ENCODE data around the gene DMD.

Gene DMD

DNA sequence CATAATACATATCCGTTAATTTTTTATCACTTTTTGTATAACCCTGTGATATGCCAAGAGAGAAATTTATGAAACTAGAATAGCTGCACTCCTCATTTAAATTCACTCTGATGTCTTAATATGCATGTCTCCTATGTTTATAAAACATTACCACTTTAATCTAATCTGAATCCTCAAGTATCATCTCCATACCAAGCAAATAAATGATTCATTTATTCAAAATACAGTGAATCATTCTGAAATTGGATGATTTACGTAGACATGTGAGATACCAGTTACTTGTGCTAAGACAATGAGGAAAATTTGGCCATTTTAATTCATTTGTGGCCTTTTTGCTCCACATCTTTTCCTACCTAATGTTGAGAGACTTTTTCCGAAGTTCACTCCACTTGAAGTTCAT, 1704.4 kb downstream of the DMD start:
- in situ Hi-C loops (cut with MboI; ENCODE audit: low sequenced_read_pairs, unreplicated experiment), result no loop called here
- no peak for TF ChIP-seq CTCF (IDR thresholded peaks at IDR 0.05; ENCODE audit: borderline replicate concordance, control extremely low read depth, extremely low read depth, insufficient read depth, missing control alignments)
- DNase-seq (ENCODE audit: low spot score), result no peak

DNA sequence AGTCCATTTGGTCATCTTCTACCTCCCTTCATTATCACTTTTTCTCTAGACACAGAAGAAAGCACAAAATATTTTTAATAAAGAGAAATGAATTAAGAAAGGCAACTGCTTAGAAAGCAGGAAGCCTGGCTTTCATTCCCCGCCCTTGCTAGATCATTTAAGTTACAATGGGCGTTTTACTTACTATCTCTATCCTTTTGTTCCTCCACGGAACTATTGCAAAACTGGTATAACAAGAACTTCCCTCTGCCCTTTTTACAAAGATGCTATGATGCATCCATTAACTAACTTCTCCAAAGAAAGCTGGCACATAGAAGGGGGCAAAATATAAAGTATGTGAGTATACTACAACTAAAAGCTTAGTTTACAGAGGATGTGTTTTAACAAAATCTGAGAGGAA, 1705.0 kb downstream of the DMD start:
- TF ChIP-seq CTCF (IDR thresholded peaks at IDR 0.05; ENCODE audit: borderline replicate concordance, control extremely low read depth, extremely low read depth, insufficient read depth, missing control alignments), result no peak
- in situ Hi-C loops (cut with MboI; ENCODE audit: low sequenced_read_pairs, unreplicated experiment), result no loop called here
- DNase-seq (ENCODE audit: low spot score), result no peak

DNA sequence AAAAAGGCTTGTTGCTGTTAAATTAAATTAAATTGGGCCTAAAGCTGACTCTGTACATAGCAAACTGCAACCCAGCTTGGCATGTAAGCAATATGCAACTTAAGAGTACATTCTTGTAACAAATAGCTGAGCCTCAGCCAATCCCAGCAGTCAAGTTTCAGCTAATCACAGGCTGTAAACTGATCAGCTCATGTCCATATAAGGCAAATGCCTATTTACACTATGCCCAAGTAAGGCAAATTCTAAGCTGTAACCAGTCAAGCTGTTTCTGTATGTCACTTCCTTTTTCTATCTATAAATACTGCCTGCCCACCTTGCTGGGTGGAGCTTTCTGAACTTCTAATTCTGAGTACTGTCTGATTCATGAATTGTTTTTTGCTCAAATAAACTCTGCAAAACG, 1710.4 kb downstream of the DMD start:
- in situ Hi-C loops (cut with MboI; ENCODE audit: low sequenced_read_pairs, unreplicated experiment), result no loop called here
- TF ChIP-seq CTCF (IDR thresholded peaks at IDR 0.05; ENCODE audit: borderline replicate concordance, control extremely low read depth, extremely low read depth, insufficient read depth, missing control alignments), result no peak
- DNase-seq (ENCODE audit: low spot score), result no peak

- in situ Hi-C loops (cut with MboI; ENCODE audit: low sequenced_read_pairs, unreplicated experiment), result no loop called here
- no peak for DNase-seq (ENCODE audit: low spot score)
- no peak for TF ChIP-seq CTCF (IDR thresholded peaks at IDR 0.05; ENCODE audit: borderline replicate concordance, control extremely low read depth, extremely low read depth, insufficient read depth, missing control alignments)
Observed at GRCh38 chrX:31499109-31499508, 1712.2 kb downstream of the DMD start.

DNA sequence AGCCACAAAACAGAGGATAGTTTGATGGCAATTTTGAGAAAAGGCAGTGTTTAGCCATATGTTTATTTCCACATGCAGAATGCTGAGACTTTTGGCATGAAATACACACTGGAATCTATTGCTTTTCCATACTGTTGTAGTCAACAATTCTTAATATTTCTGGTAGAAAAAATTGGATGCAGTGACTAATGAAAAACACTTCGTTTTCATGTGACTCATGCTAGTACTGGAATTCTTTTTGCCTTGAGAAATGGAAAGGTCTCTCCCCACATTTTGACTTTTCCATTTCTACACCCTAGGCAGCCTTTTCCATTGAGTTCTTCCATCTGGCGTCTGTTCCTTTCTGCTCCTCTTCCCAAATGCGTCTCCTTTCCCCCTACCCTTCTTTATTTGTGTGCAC, 1714.3 kb downstream of the DMD start:
- no peak for DNase-seq (ENCODE audit: low spot score)
- no peak for TF ChIP-seq CTCF (IDR thresholded peaks at IDR 0.05; ENCODE audit: borderline replicate concordance, control extremely low read depth, extremely low read depth, insufficient read depth, missing control alignments)
- in situ Hi-C loops (cut with MboI; ENCODE audit: low sequenced_read_pairs, unreplicated experiment), result no loop called here

GRCh38 chrX:31487951-31488350, 1723.4 kb downstream of the DMD start:
- no peak for DNase-seq (ENCODE audit: low spot score)
- no peak for TF ChIP-seq CTCF (IDR thresholded peaks at IDR 0.05; ENCODE audit: borderline replicate concordance, control extremely low read depth, extremely low read depth, insufficient read depth, missing control alignments)
- in situ Hi-C loops (cut with MboI; ENCODE audit: low sequenced_read_pairs, unreplicated experiment), result no loop called here

DNA sequence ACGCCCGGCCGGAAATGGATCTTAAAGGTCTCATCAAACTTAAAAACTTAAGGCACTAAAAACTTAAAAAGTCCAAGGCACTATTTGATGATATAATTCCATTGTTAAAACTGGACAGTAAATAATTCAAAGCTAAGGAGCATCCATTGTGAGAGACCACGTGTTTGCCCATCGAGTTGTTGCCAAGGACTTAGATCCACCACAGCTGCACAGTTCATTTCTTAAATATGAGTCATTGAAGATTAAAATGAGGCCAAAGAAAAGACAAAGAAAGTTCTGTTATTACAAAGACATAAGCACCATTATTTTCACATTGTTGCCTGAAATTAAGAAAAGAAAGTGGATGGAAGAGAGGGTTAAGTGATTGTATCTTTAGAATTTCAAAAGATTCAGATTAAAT, 1728.0 kb downstream of the DMD start:
- TF ChIP-seq CTCF (IDR thresholded peaks at IDR 0.05; ENCODE audit: borderline replicate concordance, control extremely low read depth, extremely low read depth, insufficient read depth, missing control alignments), result no peak
- DNase-seq (ENCODE audit: low spot score), result no peak
- in situ Hi-C loops (cut with MboI; ENCODE audit: low sequenced_read_pairs, unreplicated experiment), result no loop called here

Measured in GM13976 (cell line).